Stimulated activated naive B cell treated with anti-CD40 and anti-IgM and Interleukin-4, amounts not matched to agents 10 μg/mL and 1 μg/mL and 100 μg/mL, for 72 hours (primary cell): ENCODE data around the gene DKKL1.

ENCODE experiments used
- ATAC-seq, 2 donors: fragments of 150-1000 bp; cut with Tn5 transposase; replicated peaks; 2 replicates each; pipeline ENCODE4 v1.10.0; 2021; ENCODE audit warnings: moderate library complexity in 1 of 2
- DNase-seq: peaks from one replicate; pipeline ENCODE4 v3.0.0; 2021
- H3K27ac Mint-ChIP-seq: one replicate; pipeline ENCODE4 v1.8.0; 2022; ENCODE audit warnings: mild to moderate bottlenecking, mixed read lengths
- H3K27me3 Mint-ChIP-seq, 2 donors: one replicate each; pipeline ENCODE4 v1.8.0; 2022; ENCODE audit warnings: mixed read lengths in 2 of 2
- H3K36me3 Mint-ChIP-seq, 2 donors: one replicate each; pipeline ENCODE4 v1.8.0; 2022; ENCODE audit warnings: mixed read lengths in 2 of 2, mild to moderate bottlenecking in 1 of 2
- H3K4me1 Mint-ChIP-seq, 2 donors: one replicate each; pipeline ENCODE4 v1.8.0; 2022; ENCODE audit warnings: mixed read lengths in 2 of 2, mild to moderate bottlenecking in 1 of 2
- H3K4me3 Mint-ChIP-seq, 2 donors: one replicate each; pipeline ENCODE4 v1.8.0; 2022; ENCODE audit warnings: mild to moderate bottlenecking in 2 of 2, mixed read lengths in 2 of 2, moderate library complexity in 1 of 2
- H3K9me3 Mint-ChIP-seq, 2 donors: one replicate each; pipeline ENCODE4 v1.8.0; 2022; ENCODE audit warnings: mixed read lengths in 2 of 2, mild to moderate bottlenecking in 1 of 2

Gene DKKL1

DNA sequence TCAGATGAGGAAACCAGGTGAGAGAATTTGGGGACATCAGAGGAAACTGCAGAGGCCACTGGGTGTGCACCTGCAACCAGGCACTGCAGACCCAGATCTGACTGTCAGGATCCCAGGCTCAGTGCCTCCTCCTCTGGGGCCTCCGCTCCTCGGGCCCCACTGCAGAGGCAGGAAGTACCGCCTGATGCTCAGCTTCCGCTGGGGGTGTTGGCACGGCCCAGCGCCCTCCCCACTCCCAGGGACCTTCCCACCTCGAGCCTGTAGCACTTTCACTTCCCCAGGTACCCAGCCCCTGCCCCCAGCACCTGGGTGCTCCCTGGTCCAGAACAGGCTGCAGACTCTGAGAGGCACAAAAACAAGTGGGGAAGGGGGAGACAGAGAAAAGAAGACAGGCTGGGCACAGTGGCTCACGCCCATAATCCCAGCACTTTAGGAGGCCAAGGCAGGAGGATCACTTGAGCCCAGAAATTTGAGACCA lies 29.8 kb upstream of the DKKL1 start:
- Mint-ChIP-seq H3K27ac (peak overlapping the region; percentile 93), H3K36me3 (peaks cover 30 to 45% of the 10 kb centered on the region in 2 donors)
- DNase-seq: peak; percentile 90

DNA sequence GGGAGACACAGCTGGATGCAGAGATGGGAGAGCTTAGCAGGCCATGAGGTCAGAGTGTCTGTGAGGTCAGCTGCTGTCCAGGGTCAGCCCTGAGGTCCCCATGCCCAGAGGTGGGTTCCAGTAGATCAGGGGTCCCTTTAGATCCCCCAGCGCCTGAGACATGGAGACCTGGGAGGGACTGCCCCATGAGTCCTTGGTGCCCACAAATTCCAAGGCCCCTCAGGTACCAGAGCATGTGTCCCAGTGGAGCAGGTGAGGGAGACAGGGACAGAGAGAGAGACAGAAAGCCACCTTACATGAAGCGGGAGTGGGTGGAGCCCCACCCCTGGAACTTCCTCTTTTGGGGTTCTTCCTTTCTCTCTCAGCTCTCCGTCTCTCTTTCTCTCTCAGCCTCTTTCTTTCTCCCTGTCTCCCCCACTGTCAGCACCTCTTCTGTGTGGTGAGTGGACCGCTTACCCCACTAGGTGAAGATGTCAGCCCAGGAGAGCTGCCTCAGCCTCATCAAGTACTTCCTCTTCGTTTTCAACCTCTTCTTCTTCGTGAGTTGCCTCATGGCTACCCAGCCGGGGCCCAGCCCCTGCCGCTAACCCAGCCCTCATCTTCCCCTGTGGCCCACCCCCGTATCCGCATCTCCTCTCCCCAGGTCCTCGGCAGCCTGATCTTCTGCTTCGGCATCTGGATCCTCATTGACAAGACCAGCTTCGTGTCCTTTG lies 28.4 kb upstream of the DKKL1 start, which contains the start of gene CD37:
Gene CD37, plus strand, starts transcription at position 336 of the 713 bp plus-strand sequence. Its CDS starts 135 bp downstream, at position 471.
- Mint-ChIP-seq H3K36me3 (peaks cover 38 to 48% of the 10 kb centered on the region in 2 donors), H3K4me1 (peaks cover 61 to 93% of the 10 kb centered on the region in 2 donors), H3K27me3 (no peaks in the 10 kb centered on the region), H3K27ac (peak within 1 kb of the TSS; percentile 99), H3K4me3 (peak within 1 kb of the TSS; percentile 91 to 97), H3K9me3 (peaks cover 7 to 9% of the 10 kb centered on the region in 2 donors)
- peak; percentile 47 to 54 for ATAC-seq
- peak; percentile 67 for DNase-seq

More for the DNA sequence above, 29.8 kb upstream of the DKKL1 start:
- H3K4me3 Mint-ChIP-seq: peak overlapping the region; percentile 82 to 85
- H3K27me3 Mint-ChIP-seq: no peaks in the 10 kb centered on the region
- peak; percentile 79 to 83 for ATAC-seq
- H3K9me3 Mint-ChIP-seq: peaks cover 5% of the 10 kb centered on the region in 2 donors
- peaks cover 61 to 96% of the 10 kb centered on the region in 2 donors for H3K4me1 Mint-ChIP-seq

DNA sequence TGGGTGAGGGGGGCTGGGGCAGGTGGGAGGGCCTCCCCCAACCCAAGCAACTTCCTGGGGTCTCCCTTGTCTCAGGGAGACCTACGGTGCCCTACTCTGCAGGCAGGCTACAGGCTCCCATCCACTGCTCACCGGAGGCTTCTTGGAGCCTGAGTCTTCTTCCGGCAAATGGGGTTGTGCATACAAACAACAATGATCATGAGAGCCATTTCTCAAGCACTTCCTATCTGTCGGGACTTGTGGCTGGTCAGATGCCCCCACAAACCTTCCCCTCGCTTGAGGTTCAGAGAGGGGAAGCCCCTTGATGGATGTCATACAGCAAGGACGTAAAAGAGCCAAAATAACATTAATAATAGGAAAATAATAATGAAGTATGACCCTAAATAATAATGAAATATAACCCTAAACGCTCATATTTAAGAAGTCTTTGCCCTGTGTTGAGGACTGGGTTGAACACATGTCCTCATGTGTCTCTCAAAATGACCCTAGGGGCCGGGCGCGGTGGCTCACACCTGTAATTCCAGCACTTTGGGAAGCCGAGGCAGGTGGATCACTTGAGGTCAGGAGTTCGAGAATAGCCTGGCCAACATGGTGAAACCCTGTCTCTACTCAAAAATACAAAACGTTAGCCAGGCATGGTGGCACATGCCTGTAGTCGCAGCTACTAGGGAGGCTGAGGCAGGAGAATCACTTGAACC lies 27.7 kb upstream of the DKKL1 start:
- peak overlapping the region; percentile 91 to 97 for H3K4me3 Mint-ChIP-seq
- no peaks in the 10 kb centered on the region for H3K27me3 Mint-ChIP-seq
- H3K27ac Mint-ChIP-seq: peak overlapping the region; percentile 99
- DNase-seq (no peak), ATAC-seq (peak; percentile 3 to 8)
- peaks cover 62 to 93% of the 10 kb centered on the region in 2 donors for H3K4me1 Mint-ChIP-seq
- H3K36me3 Mint-ChIP-seq: peaks cover 39 to 49% of the 10 kb centered on the region in 2 donors
- H3K9me3 Mint-ChIP-seq: peaks cover 5 to 9% of the 10 kb centered on the region in 2 donors

DNA sequence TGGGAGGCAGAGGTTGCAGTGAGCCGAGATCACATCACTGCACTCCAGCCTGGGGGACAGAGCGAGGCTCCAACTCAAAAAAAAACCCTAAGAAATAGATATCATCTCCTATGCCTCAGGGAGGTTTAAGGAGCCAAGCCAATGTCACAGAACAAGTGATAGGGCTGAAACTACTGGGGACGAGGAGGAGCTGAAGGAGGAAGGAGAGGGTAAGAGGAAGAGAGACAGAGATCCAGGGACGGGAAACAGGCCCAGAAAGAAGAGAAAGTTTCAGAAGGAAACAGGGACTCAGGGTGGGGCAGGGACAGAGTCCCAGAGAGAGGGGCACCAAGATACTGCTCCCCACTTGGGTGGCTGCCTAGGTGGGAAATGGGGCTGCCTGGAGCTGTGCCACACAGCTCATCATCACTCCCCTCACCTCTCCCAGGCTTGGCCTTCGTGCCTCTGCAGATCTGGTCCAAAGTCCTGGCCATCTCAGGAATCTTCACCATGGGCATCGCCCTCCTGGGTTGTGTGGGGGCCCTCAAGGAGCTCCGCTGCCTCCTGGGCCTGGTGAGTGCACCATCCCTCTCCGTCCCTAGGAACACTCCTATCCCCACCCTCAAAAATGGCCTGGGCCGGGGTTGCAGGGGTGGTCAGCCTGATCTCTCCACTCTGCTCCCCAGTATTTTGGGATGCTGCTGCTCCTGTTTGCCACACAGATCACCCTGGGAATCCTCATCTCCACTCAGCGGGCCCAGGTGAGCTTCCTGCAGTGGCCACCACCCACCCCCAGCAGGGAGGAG lies 27.0 kb upstream of the DKKL1 start:
- Mint-ChIP-seq H3K4me1 (peaks cover 64 to 93% of the 10 kb centered on the region in 2 donors), H3K36me3 (peaks cover 39 to 49% of the 10 kb centered on the region in 2 donors)
- ATAC-seq: no peak

DNA sequence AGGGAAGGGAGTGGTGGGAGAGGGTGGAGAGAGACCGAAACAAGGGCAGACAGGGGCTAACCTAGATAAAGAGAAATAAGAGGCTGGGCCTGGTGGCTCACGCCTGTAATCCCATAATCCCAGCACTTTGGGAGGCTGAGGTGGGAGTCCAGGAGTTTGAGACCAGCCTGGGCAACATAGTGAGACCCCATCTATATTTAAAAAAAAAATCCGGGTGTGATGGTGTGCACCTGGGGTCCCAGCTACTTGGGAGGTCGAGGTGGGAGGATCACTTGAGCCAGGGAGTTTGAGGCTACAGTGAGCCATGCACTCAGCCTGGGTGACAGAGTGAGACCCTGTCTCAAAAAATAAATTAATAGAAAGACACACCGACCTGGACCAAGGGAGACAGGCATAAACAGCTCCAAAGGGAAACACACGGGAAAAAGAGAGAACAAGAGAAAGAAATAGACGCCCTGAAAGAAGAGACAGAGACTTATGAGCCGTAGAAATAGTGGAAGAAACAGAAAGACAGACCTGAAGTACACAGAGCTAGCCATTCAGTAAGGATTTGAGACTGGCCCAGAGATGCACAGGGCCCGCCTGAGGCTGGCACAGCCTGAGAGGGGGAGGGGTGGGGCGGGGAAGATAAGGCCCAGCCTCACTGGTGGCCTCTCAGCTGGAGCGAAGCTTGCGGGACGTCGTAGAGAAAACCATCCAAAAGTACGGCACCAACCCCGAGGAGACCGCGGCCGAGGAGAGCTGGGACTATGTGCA lies 26.2 kb upstream of the DKKL1 start:
- Mint-ChIP-seq H3K36me3 (peaks cover 39 to 49% of the 10 kb centered on the region in 2 donors), H3K9me3 (peaks cover 5 to 9% of the 10 kb centered on the region in 2 donors), H3K4me1 (peaks cover 63 to 93% of the 10 kb centered on the region in 2 donors), H3K27ac (peak overlapping the region; percentile 99), H3K4me3 (peak overlapping the region; percentile 91 to 97), H3K27me3 (no peaks in the 10 kb centered on the region)
- ATAC-seq: no peak
- no peak for DNase-seq

More for the DNA sequence above, 27.0 kb upstream of the DKKL1 start:
- H3K27me3 Mint-ChIP-seq: no peaks in the 10 kb centered on the region
- peak overlapping the region; percentile 91 to 97 for H3K4me3 Mint-ChIP-seq
- no peak for DNase-seq
- H3K27ac Mint-ChIP-seq: peak overlapping the region; percentile 99
- peaks cover 5 to 9% of the 10 kb centered on the region in 2 donors for H3K9me3 Mint-ChIP-seq

DNA sequence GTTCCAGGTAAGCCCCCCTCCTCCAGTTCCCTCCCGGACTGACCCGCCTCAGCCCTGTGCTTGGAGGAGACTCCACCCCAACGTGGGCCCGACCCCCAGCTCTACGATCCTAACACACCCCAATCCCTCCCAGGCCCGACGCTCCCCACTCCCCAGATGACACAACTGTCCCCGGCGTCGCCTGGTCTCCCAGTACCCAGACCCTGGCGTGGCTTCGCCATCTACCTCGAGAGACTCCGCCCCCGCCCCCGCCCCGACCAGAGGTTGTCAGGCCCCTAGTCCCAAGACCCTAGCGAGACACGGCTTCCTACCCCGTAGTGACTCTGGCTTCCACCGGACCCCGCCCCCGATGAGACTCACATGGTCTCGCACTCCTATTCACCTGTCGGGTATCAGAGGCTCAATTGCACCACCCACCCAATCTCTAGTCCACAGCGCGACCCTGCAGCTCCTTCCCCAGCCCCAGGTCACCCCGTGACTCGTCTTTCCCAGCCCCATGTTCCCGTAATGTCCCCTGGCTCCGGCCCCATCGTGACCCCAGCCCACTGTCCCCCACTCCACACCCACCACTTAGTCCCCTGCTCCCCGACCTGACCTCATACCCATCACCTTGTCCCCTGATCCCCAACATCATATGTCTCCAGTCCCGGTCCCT lies 25.5 kb upstream of the DKKL1 start:
- no peak for DNase-seq
- no peaks in the 10 kb centered on the region for H3K27me3 Mint-ChIP-seq
- peaks cover 66 to 93% of the 10 kb centered on the region in 2 donors for H3K4me1 Mint-ChIP-seq
- H3K9me3 Mint-ChIP-seq: peaks cover 5 to 9% of the 10 kb centered on the region in 2 donors
- ATAC-seq: no peak
- peak overlapping the region; percentile 76 to 91 for H3K4me3 Mint-ChIP-seq
- H3K27ac Mint-ChIP-seq: peak overlapping the region; percentile 89
- peaks cover 43 to 56% of the 10 kb centered on the region in 2 donors for H3K36me3 Mint-ChIP-seq

DNA sequence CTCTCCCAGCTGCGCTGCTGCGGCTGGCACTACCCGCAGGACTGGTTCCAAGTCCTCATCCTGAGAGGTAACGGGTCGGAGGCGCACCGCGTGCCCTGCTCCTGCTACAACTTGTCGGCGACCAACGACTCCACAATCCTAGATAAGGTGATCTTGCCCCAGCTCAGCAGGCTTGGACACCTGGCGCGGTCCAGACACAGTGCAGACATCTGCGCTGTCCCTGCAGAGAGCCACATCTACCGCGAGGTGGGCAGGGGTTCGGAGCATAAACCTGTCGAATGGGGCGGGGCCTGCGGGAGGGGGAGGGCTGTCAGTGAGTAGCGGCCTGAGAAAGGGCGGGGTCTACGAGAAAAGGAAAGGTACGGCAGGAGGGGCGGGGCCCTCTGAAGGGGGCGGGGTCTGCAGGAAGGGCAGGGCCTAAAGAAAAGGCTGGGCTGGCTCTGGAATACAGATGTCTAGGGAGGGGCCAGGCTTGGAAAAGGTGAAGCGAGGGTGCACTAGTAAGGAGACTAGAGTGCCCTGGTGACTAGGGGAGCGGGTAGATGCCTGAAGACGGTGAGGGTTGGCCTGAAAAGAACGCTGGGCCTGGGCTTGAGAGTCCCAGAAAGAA lies 24.9 kb upstream of the DKKL1 start:
- ATAC-seq: no peak
- Mint-ChIP-seq H3K9me3 (peaks cover 5 to 9% of the 10 kb centered on the region in 2 donors), H3K27ac (peak overlapping the region; percentile 89), H3K36me3 (peaks cover 43 to 56% of the 10 kb centered on the region in 2 donors), H3K4me3 (peak overlapping the region; percentile 76 to 91), H3K27me3 (no peaks in the 10 kb centered on the region), H3K4me1 (peaks cover 61 to 88% of the 10 kb centered on the region in 2 donors)
- no peak for DNase-seq

DNA sequence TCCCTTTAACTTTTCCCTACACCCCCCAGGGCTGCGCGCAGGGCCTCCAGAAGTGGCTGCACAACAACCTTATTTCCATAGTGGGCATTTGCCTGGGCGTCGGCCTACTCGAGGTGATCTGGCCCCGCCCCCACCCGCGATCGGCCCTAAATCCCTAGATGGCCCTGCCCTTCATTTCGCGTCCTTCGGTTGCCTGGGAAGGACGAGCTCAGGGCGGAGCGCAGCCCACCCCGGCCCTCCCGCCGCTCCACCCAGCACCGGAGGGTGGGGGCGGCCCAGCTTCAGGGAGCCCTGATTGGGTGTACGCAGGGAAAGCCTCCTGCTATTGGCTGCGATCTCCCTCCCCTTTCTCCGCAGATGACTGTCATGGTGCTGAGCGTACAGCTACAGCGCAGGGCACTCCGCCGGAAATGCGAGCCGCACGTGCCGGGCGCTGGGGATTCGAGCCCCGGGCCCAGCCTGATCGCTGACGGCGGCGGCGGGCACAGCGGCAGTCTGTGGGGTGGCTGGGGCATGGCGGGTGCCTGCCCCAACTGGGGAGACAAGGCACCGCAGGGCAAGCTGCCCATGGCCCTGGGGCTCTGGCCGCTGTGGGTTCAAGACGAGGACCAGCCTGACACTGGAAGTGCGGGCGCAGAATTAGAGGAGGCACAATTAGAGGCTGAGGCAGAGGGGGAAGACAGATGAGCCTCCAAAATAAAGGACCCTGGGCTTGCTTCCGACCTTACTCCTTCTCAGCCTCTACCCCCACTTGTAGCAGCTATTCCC lies 24.2 kb upstream of the DKKL1 start:
- Mint-ChIP-seq H3K4me1 (peaks cover 55 to 82% of the 10 kb centered on the region in 2 donors), H3K36me3 (peaks cover 43 to 57% of the 10 kb centered on the region in 2 donors), H3K27me3 (no peaks in the 10 kb centered on the region), H3K4me3 (peak overlapping the region; percentile 76 to 91), H3K9me3 (peaks cover 2 to 9% of the 10 kb centered on the region in 2 donors), H3K27ac (no peak overlapping the region)
- no peak for ATAC-seq
- DNase-seq: no peak

DNA sequence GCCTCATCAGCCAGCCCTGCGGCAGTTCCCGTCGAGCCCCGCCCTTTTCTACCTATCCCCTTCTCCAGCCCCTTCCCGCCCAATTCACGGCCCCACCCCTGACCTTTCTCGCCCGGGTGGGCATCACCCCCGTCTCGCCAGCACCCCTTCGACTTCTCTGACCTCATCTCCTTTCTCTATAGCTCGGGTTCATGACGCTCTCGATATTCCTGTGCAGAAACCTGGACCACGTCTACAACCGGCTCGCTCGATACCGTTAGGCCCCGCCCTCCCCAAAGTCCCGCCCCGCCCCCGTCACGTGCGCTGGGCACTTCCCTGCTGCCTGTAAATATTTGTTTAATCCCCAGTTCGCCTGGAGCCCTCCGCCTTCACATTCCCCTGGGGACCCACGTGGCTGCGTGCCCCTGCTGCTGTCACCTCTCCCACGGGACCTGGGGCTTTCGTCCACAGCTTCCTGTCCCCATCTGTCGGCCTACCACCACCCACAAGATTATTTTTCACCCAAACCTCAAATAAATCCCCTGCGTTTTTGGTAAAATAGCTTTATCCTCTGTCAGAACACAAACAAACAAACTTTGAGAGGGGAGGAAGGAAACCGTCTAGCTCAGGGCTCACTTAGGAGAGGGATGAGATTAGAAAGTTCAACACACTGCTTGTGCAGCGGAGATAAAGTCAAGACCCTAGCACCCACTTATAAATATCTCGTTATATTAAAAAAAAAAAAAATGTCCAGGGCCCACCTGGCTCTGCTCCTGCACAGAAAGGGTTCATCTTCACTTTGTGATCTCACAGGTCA lies 23.4 kb upstream of the DKKL1 start:
- H3K4me1 Mint-ChIP-seq: peaks cover 58 to 81% of the 10 kb centered on the region in 2 donors
- peak overlapping the region; percentile 72 for H3K27ac Mint-ChIP-seq
- ATAC-seq (peak; percentile 72 to 84), DNase-seq (peak; percentile 96)
- no peaks in the 10 kb centered on the region for H3K27me3 Mint-ChIP-seq
- peak overlapping the region; percentile 72 to 74 for H3K4me3 Mint-ChIP-seq
- peaks cover 48 to 64% of the 10 kb centered on the region in 2 donors for H3K36me3 Mint-ChIP-seq
- peaks cover 2 to 9% of the 10 kb centered on the region in 2 donors for H3K9me3 Mint-ChIP-seq

DNA sequence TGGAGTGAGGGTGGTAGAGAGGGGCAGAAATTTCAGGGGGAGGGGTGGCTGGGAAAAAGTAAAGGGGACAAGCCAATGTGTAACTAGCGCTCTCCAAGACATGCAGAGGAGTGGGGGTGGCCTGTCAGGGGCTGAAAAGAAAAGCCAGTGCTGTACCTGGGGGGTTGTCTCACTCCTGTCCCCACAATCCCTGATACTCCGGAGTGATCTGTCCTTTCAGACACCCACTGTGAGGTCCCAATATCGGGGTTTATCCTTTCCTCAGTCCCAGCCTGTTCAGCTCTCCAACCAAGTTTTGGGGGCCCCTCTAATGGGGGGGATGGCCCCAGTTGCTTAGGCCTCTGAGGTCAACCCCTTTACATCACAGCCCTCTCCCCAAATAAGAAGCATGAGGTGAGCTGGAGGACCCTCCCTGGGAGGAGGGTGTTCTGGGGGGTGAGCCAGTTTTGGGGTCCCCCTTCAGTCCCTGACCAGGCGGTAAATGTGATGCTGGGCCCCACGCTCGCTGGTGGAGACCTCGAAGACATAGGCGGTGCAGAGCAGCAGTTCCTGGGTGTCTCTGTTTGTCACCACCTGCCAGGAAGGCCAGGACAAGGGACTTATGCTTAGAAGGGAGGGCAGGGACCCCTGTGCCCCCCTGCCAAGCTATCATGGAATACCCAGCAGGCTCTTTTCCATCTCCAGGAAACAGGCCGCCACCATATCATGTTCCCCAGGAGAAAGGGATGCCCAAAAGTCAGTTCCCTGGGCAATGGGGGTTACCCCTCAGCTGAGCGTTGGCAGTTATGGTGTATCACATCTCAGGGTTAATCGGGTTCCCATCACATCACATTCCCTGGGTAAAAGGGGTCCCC lies 22.6 kb upstream of the DKKL1 start:
- Mint-ChIP-seq H3K4me1 (peaks cover 57 to 75% of the 10 kb centered on the region in 2 donors), H3K27ac (peak overlapping the region; percentile 32), H3K9me3 (peaks cover 2 to 9% of the 10 kb centered on the region in 2 donors), H3K27me3 (no peaks in the 10 kb centered on the region), H3K4me3 (peak overlapping the region in 1 of 2 donors; percentile 15), H3K36me3 (peaks cover 48 to 57% of the 10 kb centered on the region in 2 donors)
- no peak for DNase-seq
- peak; percentile 8 for ATAC-seq

DNA sequence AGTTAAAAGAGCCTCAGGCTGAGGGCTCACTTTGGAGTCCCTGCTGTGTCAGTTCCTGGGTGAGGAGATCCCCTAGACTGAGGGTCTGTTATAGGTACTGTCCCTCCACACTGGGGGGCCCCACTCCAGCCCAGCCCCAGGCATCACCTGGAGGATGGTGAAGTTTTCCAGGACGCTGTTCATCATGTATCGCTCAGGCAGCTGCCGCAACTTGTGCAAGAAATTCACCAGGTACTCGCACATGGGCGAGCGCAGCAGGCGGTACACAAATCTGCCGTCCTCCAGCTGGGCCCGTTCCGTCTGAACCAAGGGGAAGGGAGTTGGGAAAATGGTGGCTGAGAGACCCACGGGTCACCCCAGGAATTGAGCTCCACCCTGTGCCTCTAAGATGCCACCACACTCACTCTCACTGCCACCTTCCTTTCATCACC lies 21.4 kb upstream of the DKKL1 start:
- no peaks in the 10 kb centered on the region for H3K27me3 Mint-ChIP-seq
- ATAC-seq: no peak

More for the DNA sequence above, 21.4 kb upstream of the DKKL1 start:
- Mint-ChIP-seq H3K4me1 (peaks cover 49 to 64% of the 10 kb centered on the region in 2 donors), H3K9me3 (peaks cover 2 to 9% of the 10 kb centered on the region in 2 donors), H3K36me3 (peaks cover 40 to 45% of the 10 kb centered on the region in 2 donors), H3K27ac (no peak overlapping the region), H3K4me3 (no peak overlapping the region)
- DNase-seq: no peak
